GM12878 (cell line): ENCODE measurements around the gene PFDN4. TPM values are rescaled to one million over a fixed set of nuclear protein-coding genes. Genes with fewer than 3 reads are reported as not detected.

ENCODE experiments used
- ATAC-seq: fragments of 200-7000 bp; cut with Tn5 transposase; 3 replicates; pipeline ENCODE4 v1.9.1; 2020; ENCODE audit warnings: mild to moderate bottlenecking, moderate library complexity
- BruUV-seq: library from RNA; stranded (reverse); fragments of 400-500 nt; replicated peaks from 2 replicates; lab custom pipeline; 2021; lab: Mats Ljungman, UMichigan
- CTCF ChIA-PET: fragments of 300-600 bp; sonication (Branson Sonifier 250); formaldehyde crosslinking; extraction: SDS; loops from one replicate; lab custom pipeline; 2021; ENCODE audit warnings: inconsistent platforms; lab: Yijun Ruan, JAX
- POLR2A ChIA-PET: fragments of 350-600 bp; formaldehyde crosslinking; extraction: SDS; loops from one replicate; lab custom pipeline; 2021; ENCODE audit warnings: inconsistent platforms; lab: Charles Lee
- RAD21 ChIA-PET: fragments of 300-600 bp; sonication (Branson Sonifier 250); formaldehyde crosslinking; loops from one replicate; lab custom pipeline; 2023; ENCODE audit warnings: antibody characterized with exemption; ENCODE audit not compliant: unreplicated experiment; lab: Charles Lee
- SMC1A ChIA-PET: fragments of 300-600 bp; sonication (Branson Sonifier 250); formaldehyde crosslinking; loops from one replicate; lab custom pipeline; 2023; ENCODE audit not compliant: unreplicated experiment, uncharacterized antibody; lab: Charles Lee
- DNase-seq: peaks from one replicate; pipeline ENCODE4 v3.0.0-alpha.2; 2011; ENCODE audit warnings: low read depth, low spot score
- FAIRE-seq: peaks from 3 replicates; lab custom pipeline; 2011; peaks lifted over from hg19 to GRCh38; lab: Jason Lieb, UNC
- H2AFZ ChIP-seq: 2 replicates; pipeline ENCODE4 v1.6.0; 2011; ENCODE audit warnings: low read depth, low read length, control low read depth; ENCODE audit not compliant: control insufficient read depth
- H3K27ac ChIP-seq: 2 replicates; pipeline ENCODE4 v1.5.1; 2011; ENCODE audit warnings: control low read depth; ENCODE audit not compliant: control insufficient read depth, insufficient read depth
- H3K27me3 ChIP-seq, 2 experiments: replicated peaks in 1 of 2; 2 replicates each; pipeline versions ENCODE4 v1.6.0 to v1.6.1; 2011; ENCODE audit warnings: low read length in 1 of 2; ENCODE audit not compliant: control insufficient read depth in 2 of 2, insufficient read depth in 2 of 2
- H3K36me3 ChIP-seq, 2 experiments: 2 replicates each; pipeline ENCODE4 v1.5.1; 2011; ENCODE audit warnings: low read length in 1 of 2; ENCODE audit not compliant: control insufficient read depth in 2 of 2, insufficient read depth in 2 of 2
- H3K4me1 ChIP-seq: 2 replicates; pipeline ENCODE4 v1.6.1; 2011; ENCODE audit warnings: mild to moderate bottlenecking, low read length, moderate library complexity, mixed read lengths; ENCODE audit not compliant: control insufficient read depth, insufficient read depth
- H3K4me2 ChIP-seq: 2 replicates; pipeline ENCODE4 v1.6.0; 2011; ENCODE audit warnings: control low read depth; ENCODE audit not compliant: control insufficient read depth, insufficient read depth
- H3K4me3 ChIP-seq: fragments of 200-600 bp; sonication (generic); 2 replicates; pipeline ENCODE4 v1.5.1; 2016
- H3K79me2 ChIP-seq: 2 replicates; pipeline ENCODE4 v1.6.0; 2011; ENCODE audit warnings: low read length; ENCODE audit not compliant: control insufficient read depth, insufficient read depth
- H3K9ac ChIP-seq: 2 replicates; pipeline ENCODE4 v1.8.0; 2011; ENCODE audit warnings: low read length, control low read depth, mixed read lengths; ENCODE audit not compliant: control insufficient read depth, insufficient read depth
- H3K9me3 ChIP-seq: replicated peaks from 3 replicates; pipeline ENCODE4 v1.5.1; 2011; ENCODE audit warnings: mild to moderate bottlenecking, low read length; ENCODE audit not compliant: control insufficient read depth, insufficient read depth
- H4K20me1 ChIP-seq: 2 replicates; pipeline ENCODE4 v1.6.0; 2011; ENCODE audit not compliant: control insufficient read depth, insufficient read depth
- BACH1 ChIP-seq: fragments of 450-650 bp; IDR thresholded peaks from 2 replicates; pipeline ENCODE4 v1.6.1; 2017; ENCODE audit warnings: mild to moderate bottlenecking, borderline replicate concordance
- CBFB ChIP-seq: IDR thresholded peaks from 2 replicates; pipeline ENCODE4 v1.6.1; 2016; ENCODE audit warnings: antibody characterized with exemption, low read depth
- CREB1 ChIP-seq: IDR thresholded peaks from 2 replicates; pipeline ENCODE4 v1.6.1; 2012; ENCODE audit warnings: low read depth, mild to moderate bottlenecking, inconsistent platforms
- ETV6 ChIP-seq, 2 experiments: fragments of 450-650 bp in 1 of 2; IDR thresholded peaks in 1 of 2; conservative IDR thresholded peaks in 1 of 2; 2 replicates each; pipeline ENCODE4 v1.6.1; 2014; ENCODE audit warnings: antibody characterized with exemption in 1 of 2, borderline replicate concordance in 1 of 2, low read depth in 1 of 2, mild to moderate bottlenecking in 1 of 2, moderate library complexity in 1 of 2
- IKZF2 ChIP-seq, 2 experiments: fragments of 450-650 bp; IDR thresholded peaks; 2 replicates each; pipeline ENCODE4 v1.6.1; 2017; ENCODE audit warnings: mild to moderate bottlenecking in 2 of 2, moderate library complexity in 2 of 2
- LARP7 ChIP-seq: fragments of 450-650 bp; IDR thresholded peaks from 2 replicates; pipeline ENCODE4 v1.6.1; 2017; ENCODE audit warnings: mild to moderate bottlenecking
- NFXL1 ChIP-seq: fragments of 450-650 bp; IDR thresholded peaks from 2 replicates; pipeline ENCODE4 v1.6.1; 2017; ENCODE audit warnings: antibody characterized with exemption, mild to moderate bottlenecking, borderline replicate concordance
- PAX5 ChIP-seq: IDR thresholded peaks from 2 replicates; pipeline ENCODE4 v1.6.1; 2011; ENCODE audit warnings: low read depth, low read length, borderline replicate concordance
- PML ChIP-seq: IDR thresholded peaks from 2 replicates; pipeline ENCODE4 v1.6.1; 2012; ENCODE audit warnings: low read length, inconsistent platforms
- RAD21 ChIP-seq: IDR thresholded peaks from 2 replicates; pipeline ENCODE4 v1.6.1; 2011; ENCODE audit warnings: mild to moderate bottlenecking, low read depth, low read length, moderate library complexity; ENCODE audit not compliant: insufficient read depth
- RAD51 ChIP-seq: fragments of 450-650 bp; IDR thresholded peaks from 2 replicates; pipeline ENCODE4 v1.6.1; 2016; ENCODE audit warnings: moderate library complexity, mild to moderate bottlenecking, inconsistent platforms
- SMAD1 ChIP-seq: fragments of 450-650 bp; IDR thresholded peaks from 2 replicates; pipeline ENCODE4 v1.6.1; 2018; ENCODE audit warnings: mild to moderate bottlenecking, low read depth; ENCODE audit not compliant: partially characterized antibody
- SPI1 ChIP-seq: IDR thresholded peaks from 2 replicates; pipeline ENCODE4 v1.6.1; 2011; ENCODE audit warnings: low read depth, mild to moderate bottlenecking, low read length, moderate library complexity, borderline replicate concordance; ENCODE audit not compliant: insufficient read depth
- TCF7 ChIP-seq: IDR thresholded peaks from 2 replicates; pipeline ENCODE4 v1.6.1; 2014; ENCODE audit warnings: antibody characterized with exemption, borderline replicate concordance
- ZNF217 ChIP-seq: fragments of 450-650 bp; IDR thresholded peaks from 2 replicates; pipeline ENCODE4 v1.6.1; 2017; ENCODE audit warnings: antibody characterized with exemption, mild to moderate bottlenecking
- WGBS: methylation state at CpG from one replicate; pipeline ENCODE4 v1.1.6; 2016; ENCODE audit warnings: low lambda C conversion rate; ENCODE audit not compliant: insufficient replicate concordance, insufficient coverage; ENCODE audit errors: missing lambda C conversion rate; 5-methylcytosine and 5-hydroxymethylcytosine counted together
- in situ Hi-C: fragments of 300-500 bp; cut with MboI; formaldehyde crosslinking; loops from 9 replicates; pipeline ENCODE4 v1.14.3; 2018; ENCODE audit warnings: mixed read lengths
- intact Hi-C: fragments of 100-400 bp; cut with micrococcal nuclease; formaldehyde crosslinking; loops from one replicate; pipeline ENCODE4 v1.14.2; 2022; ENCODE audit not compliant: unreplicated experiment
- polyA plus RNA-seq, 11 experiments: library from polyadenylated mRNA; depleted of rRNA in 4 of 11; unstranded in 6 of 11; stranded (reverse) in 5 of 11; fragments of >200 nt; fragmentation: Nextera tagmentation in 4 of 11; fragmentation: Illumina TruSeq in 1 of 11; extraction: Ambion mirVana in 4 of 11; extraction: Trizol in 1 of 11; gene quantifications; 1 replicate in 1 of 11; 2 replicates in 10 of 11; pipeline versions ENCODE4 v1.2.1 to v1.2.3, GENCODE V29; 2011 to 2016; ENCODE audit warnings: inconsistent platforms in 2 of 11, missing spikeins in 2 of 11, low read depth in 1 of 11
- total RNA-seq, 4 experiments: library from RNA; depleted of rRNA in 3 of 4; stranded (reverse); fragments of >200 nt in 3 of 4; fragmentation: Illumina TruSeq in 1 of 4; extraction: Trizol in 1 of 4; gene quantifications; 2 replicates each; pipeline versions ENCODE4 v1.2.1 to v1.2.3, GENCODE V29; 2013 to 2021
- TF ChIP-seq, protein P1 (sequence below): fragments of 450-650 bp; IDR thresholded peaks from 2 replicates; pipeline ENCODE4 v1.6.1; 2016; ENCODE audit warnings: mild to moderate bottlenecking
- TF ChIP-seq, protein P2 (sequence below): IDR thresholded peaks from 2 replicates; pipeline ENCODE4 v1.6.1; 2011; ENCODE audit warnings: low read depth, mild to moderate bottlenecking, low read length, moderate library complexity, borderline replicate concordance; ENCODE audit errors: extremely low read depth

Gene PFDN4
- total and polyA plus RNA-seq, 10 of the 15 experiments (the other 5 are each of a cell fraction or from before 2014, with no cell fraction given), result 36.9 to 136 (median 82.8) TPM

DNA sequence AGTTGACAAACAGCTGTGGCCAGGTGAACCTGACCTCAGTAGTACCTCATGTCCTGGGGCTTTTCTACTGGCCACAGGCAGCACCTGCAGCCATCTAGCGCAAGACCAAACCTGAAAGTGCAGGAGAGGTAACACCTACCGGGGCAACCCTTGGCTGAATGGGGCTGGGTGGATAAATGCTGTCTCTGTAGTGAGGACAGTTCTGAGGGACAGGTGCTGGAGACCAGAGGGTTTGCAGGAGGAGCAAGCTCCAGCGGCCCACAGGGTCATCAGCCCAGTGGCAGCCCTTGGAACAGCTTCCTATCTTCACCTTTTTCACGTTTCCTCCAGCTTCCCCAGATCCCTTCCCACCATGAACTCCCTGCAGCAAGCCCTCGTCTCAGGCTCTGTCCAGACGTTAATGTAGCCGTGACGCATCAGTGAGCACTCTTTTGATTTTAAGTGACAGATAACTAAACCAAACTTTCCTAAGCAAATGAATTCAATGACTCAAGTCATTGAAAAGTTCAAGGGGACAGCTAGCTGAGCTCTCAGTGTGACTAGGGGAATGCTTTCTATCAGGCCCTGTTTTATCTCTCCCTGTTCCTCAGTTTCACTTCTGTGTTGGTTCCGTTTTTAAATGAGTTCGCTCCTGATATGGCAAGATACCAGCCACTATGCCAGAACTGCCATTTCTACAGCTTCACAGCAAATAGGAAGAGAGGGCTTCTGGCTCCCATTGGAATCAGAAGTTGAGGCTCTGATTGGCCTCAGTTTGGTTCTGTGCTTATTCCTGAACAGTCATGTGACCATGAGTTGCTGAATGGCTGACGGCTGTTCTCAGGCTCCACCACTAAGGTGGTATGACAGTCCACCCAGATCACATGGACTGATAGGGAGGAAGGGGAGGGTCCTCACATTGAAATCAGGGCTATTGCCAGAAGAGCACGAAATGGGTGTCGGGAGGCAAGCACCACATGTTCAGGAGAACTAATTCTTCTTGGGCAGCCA is 12.1 kb upstream of the PFDN4 start:
- TF ChIP-seq RAD21, result no peak
- TF ChIP-seq, protein P1, sequence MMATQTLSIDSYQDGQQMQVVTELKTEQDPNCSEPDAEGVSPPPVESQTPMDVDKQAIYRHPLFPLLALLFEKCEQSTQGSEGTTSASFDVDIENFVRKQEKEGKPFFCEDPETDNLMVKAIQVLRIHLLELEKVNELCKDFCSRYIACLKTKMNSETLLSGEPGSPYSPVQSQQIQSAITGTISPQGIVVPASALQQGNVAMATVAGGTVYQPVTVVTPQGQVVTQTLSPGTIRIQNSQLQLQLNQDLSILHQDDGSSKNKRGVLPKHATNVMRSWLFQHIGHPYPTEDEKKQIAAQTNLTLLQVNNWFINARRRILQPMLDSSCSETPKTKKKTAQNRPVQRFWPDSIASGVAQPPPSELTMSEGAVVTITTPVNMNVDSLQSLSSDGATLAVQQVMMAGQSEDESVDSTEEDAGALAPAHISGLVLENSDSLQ, result no peak
- no peak for TF ChIP-seq SMAD1
- no peak for TF ChIP-seq ZNF217
- no peak for TF ChIP-seq TCF7
- no peak for TF ChIP-seq LARP7
- TF ChIP-seq CBFB, result no peak
- TF ChIP-seq SPI1, result peak; percentile 46; the same call in 1 of the 2 replicates
- TF ChIP-seq PML, result no peak
- TF ChIP-seq BACH1, result no peak
- TF ChIP-seq NFXL1, result peak; percentile 28; the same call in 1 of the 2 replicates
- TF ChIP-seq RAD51, result peak; percentile 62; the same call in 1 of the 2 replicates
- TF ChIP-seq IKZF2 (IDR thresholded peaks at IDR 0.05), result 0 out of 4 replicates have a peak, but pooled peaks of 1 of the 2 experiments have one; percentile 3
- TF ChIP-seq ETV6 (conservative IDR thresholded peaks at IDR 0.05 in 1 of 2, IDR thresholded peaks at IDR 0.05 in 1 of 2; ENCODE audit: borderline replicate concordance in 1 of 2, low read depth in 1 of 2), result peak in 1 of 2 experiments; percentile 10; a peak in 1 of 4 replicates
- TF ChIP-seq PAX5, result 0 out of 2 replicates have a peak, but pooled peaks have one; percentile 29
- TF ChIP-seq, protein P2, sequence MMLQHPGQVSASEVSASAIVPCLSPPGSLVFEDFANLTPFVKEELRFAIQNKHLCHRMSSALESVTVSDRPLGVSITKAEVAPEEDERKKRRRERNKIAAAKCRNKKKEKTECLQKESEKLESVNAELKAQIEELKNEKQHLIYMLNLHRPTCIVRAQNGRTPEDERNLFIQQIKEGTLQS, result no peak
- TF ChIP-seq CREB1, result no peak
- no TSS peak for BruUV-seq
- RAD21 ChIA-PET, result interaction anchor here (0.6 to 1.4 kb wide), 2 partner anchors 11 to 89 kb away, joined by 3 to 4 read pairs; no protein-coding TSS in a partner anchor
- no peak overlapping the region for H3K27ac ChIP-seq
- ATAC-seq, result peak; percentile 64
- peak; percentile 66 for FAIRE-seq
- H2AFZ ChIP-seq, result peak overlapping the region; percentile 22; the same call in 1 of the 2 replicates
- CTCF ChIA-PET, result interaction anchor here (1.0 to 3.5 kb wide), 5 partner anchors 12 to 112 kb away, joined by 3 to 19 read pairs (median 7); partner anchors contain the start of gene PFDN4
- no peaks in the 10 kb centered on the region for H3K79me2 ChIP-seq
- H3K9ac ChIP-seq, result no peak overlapping the region
- H3K36me3 ChIP-seq, result no peaks in the 10 kb centered on the region
- peak; percentile 47 for DNase-seq
- POLR2A ChIA-PET, result no interaction called here
- peak overlapping the region; percentile 26; the same call in 1 of the 2 replicates for H3K4me2 ChIP-seq
- H3K4me3 ChIP-seq, result no peak overlapping the region
- 8% methylated on average over 13 of the region's 13 CpGs for WGBS
- H3K9me3 ChIP-seq, result no peaks in the 10 kb centered on the region
- no peaks in the 10 kb centered on the region for H4K20me1 ChIP-seq
- SMC1A ChIA-PET, result interaction anchor here (1.0 to 1.4 kb wide), 4 partner anchors 92 to 103 kb away, joined by 3 to 9 read pairs (median 5); no protein-coding TSS in a partner anchor
- intact Hi-C loops, result loop anchor here (5.0 to 10.0 kb wide), 3 partner anchors 253 to 781 kb away; no protein-coding TSS in a partner anchor
- no peaks in the 10 kb centered on the region for H3K27me3 ChIP-seq
- in situ Hi-C loops, result loop anchor here (5.0 to 10.0 kb wide), 4 partner anchors 93 to 783 kb away; no protein-coding TSS in a partner anchor
- H3K4me1 ChIP-seq, result peaks cover 14% of the 10 kb centered on the region
